ENCODE data around the gene EIF4EBP2. TPM values are rescaled to one million over a fixed set of nuclear protein-coding genes. Genes with fewer than 3 reads are reported as not detected.
A peak's percentile ranks its signal among the peaks of the same experiment; 100 is the strongest.

The EIF4EBP2 gene
- total and polyA plus RNA-seq, 2 experiments from 2014 or later: 42.0 to 131 TPM

- TF ChIP-seq, protein P1, sequence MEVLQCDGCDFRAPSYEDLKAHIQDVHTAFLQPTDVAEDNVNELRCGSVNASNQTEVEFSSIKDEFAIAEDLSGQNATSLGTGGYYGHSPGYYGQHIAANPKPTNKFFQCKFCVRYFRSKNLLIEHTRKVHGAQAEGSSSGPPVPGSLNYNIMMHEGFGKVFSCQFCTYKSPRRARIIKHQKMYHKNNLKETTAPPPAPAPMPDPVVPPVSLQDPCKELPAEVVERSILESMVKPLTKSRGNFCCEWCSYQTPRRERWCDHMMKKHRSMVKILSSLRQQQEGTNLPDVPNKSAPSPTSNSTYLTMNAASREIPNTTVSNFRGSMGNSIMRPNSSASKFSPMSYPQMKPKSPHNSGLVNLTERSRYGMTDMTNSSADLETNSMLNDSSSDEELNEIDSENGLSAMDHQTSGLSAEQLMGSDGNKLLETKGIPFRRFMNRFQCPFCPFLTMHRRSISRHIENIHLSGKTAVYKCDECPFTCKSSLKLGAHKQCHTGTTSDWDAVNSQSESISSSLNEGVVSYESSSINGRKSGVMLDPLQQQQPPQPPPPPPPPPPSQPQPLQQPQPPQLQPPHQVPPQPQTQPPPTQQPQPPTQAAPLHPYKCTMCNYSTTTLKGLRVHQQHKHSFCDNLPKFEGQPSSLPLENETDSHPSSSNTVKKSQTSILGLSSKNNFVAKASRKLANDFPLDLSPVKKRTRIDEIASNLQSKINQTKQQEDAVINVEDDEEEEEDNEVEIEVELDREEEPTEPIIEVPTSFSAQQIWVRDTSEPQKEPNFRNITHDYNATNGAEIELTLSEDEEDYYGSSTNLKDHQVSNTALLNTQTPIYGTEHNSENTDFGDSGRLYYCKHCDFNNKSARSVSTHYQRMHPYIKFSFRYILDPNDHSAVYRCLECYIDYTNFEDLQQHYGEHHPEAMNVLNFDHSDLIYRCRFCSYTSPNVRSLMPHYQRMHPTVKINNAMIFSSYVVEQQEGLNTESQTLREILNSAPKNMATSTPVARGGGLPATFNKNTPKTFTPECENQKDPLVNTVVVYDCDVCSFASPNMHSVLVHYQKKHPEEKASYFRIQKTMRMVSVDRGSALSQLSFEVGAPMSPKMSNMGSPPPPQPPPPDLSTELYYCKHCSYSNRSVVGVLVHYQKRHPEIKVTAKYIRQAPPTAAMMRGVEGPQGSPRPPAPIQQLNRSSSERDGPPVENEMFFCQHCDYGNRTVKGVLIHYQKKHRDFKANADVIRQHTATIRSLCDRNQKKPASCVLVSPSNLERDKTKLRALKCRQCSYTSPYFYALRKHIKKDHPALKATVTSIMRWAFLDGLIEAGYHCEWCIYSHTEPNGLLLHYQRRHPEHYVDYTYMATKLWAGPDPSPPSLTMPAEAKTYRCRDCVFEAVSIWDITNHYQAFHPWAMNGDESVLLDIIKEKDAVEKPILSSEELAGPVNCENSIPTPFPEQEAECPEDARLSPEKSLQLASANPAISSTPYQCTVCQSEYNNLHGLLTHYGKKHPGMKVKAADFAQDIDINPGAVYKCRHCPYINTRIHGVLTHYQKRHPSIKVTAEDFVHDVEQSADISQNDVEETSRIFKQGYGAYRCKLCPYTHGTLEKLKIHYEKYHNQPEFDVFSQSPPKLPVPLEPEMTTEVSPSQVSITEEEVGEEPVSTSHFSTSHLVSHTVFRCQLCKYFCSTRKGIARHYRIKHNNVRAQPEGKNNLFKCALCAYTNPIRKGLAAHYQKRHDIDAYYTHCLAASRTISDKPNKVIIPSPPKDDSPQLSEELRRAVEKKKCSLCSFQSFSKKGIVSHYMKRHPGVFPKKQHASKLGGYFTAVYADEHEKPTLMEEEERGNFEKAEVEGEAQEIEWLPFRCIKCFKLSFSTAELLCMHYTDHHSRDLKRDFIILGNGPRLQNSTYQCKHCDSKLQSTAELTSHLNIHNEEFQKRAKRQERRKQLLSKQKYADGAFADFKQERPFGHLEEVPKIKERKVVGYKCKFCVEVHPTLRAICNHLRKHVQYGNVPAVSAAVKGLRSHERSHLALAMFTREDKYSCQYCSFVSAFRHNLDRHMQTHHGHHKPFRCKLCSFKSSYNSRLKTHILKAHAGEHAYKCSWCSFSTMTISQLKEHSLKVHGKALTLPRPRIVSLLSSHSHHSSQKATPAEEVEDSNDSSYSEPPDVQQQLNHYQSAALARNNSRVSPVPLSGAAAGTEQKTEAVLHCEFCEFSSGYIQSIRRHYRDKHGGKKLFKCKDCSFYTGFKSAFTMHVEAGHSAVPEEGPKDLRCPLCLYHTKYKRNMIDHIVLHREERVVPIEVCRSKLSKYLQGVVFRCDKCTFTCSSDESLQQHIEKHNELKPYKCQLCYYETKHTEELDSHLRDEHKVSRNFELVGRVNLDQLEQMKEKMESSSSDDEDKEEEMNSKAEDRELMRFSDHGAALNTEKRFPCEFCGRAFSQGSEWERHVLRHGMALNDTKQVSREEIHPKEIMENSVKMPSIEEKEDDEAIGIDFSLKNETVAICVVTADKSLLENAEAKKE (CRISPR knock-in tag; IDR thresholded peaks at IDR 0.05): no peak
- TF ChIP-seq EZH2phosphoT487 (IDR thresholded peaks at IDR 0.05; ENCODE audit: unreplicated experiment): no peak
These were observed 386 bp upstream of the EIF4EBP2 start (continued) for GRCh38 chr10:70403483-70404035.

GRCh38 chr10:70404787-70405036 lies 767 bp downstream of the EIF4EBP2 start:
- Mint-ChIP-seq H3K27me3 (ENCODE audit: insufficient read depth, low read depth, poor library complexity) (peaks cover 8% of the 10 kb centered on the region), H3K27ac (peak overlapping the region; percentile 93), H3K4me3 (peak overlapping the region; percentile 97), H3K9me3 (peaks cover 6% of the 10 kb centered on the region; the same call in 2 of the 3 replicates), H3K4me1 (peaks cover 36% of the 10 kb centered on the region), H3K36me3 (ENCODE audit: low read depth) (peaks cover 38% of the 10 kb centered on the region)
- H3K9me2 ChIP-seq (ENCODE audit: insufficient read depth): no peaks in the 10 kb centered on the region
- H3K4me2 ChIP-seq: peak overlapping the region; percentile 100
- no peaks in the 10 kb centered on the region; the same call in 1 of the 2 replicates for H3K36me3 ChIP-seq (ENCODE audit: insufficient read depth)
- no peak overlapping the region for H3K27ac ChIP-seq (ENCODE audit: low read depth)
- peaks cover 27% of the 10 kb centered on the region for H3K4me1 ChIP-seq (ENCODE audit: insufficient read depth)
- H3K79me2 ChIP-seq (replicated peaks; ENCODE audit: insufficient read depth): peaks cover 47% of the 10 kb centered on the region
- no peak overlapping the region for H2AFZ ChIP-seq
- H3K4me3 ChIP-seq: peak overlapping the region; percentile 96
- no peaks in the 10 kb centered on the region for H3K27me3 ChIP-seq (ENCODE audit: insufficient read depth)
- ATAC-seq (no peak), DNase-seq (ENCODE audit: low spot score) (peak; percentile 40)
- peaks cover 39% of the 10 kb centered on the region for H4K20me1 ChIP-seq (replicated peaks; ENCODE audit: insufficient read depth)
- H3F3A ChIP-seq (replicated peaks; ENCODE audit: low read depth): peaks cover 20% of the 10 kb centered on the region; the same call in 1 of the 2 replicates
- TF ChIP-seq ZNF331 (CRISPR knock-in tag; IDR thresholded peaks at IDR 0.05; ENCODE audit: low read depth) (no peak), EZH2 (IDR thresholded peaks at IDR 0.05; ENCODE audit: low read depth, unreplicated experiment) (no peak), STAT1 (IDR thresholded peaks at IDR 0.05; ENCODE audit: unreplicated experiment) (no peak), CTCF (conservative IDR thresholded peaks at IDR 0.05; ENCODE audit: low read depth in 2 of 2) (no peak), REST (IDR thresholded peaks at IDR 0.05; ENCODE audit: unreplicated experiment) (no peak)
- TF ChIP-seq, protein P2, sequence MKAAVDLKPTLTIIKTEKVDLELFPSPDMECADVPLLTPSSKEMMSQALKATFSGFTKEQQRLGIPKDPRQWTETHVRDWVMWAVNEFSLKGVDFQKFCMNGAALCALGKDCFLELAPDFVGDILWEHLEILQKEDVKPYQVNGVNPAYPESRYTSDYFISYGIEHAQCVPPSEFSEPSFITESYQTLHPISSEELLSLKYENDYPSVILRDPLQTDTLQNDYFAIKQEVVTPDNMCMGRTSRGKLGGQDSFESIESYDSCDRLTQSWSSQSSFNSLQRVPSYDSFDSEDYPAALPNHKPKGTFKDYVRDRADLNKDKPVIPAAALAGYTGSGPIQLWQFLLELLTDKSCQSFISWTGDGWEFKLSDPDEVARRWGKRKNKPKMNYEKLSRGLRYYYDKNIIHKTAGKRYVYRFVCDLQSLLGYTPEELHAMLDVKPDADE (IDR thresholded peaks at IDR 0.05): no peak
